Measurements from ENCODE around the gene NXT1.

GRCh38 chr20:23358923-23359593 lies 8.5 kb downstream of the NXT1 start:
- TF ChIP-seq POLR2AphosphoS5 (IDR thresholded peaks at IDR 0.05) (no peak), CTCF (IDR thresholded peaks at IDR 0.05 in 8 of 11, conservative IDR thresholded peaks at IDR 0.05 in 3 of 11) (no peak)
